Fibroblast of lung (primary cell): ENCODE results near the gene KRTAP12-4. TPM values are rescaled to one million over a fixed set of nuclear protein-coding genes. Genes with fewer than 3 reads are reported as not detected.

ENCODE experiments used
- DNase-seq, 2 donors: peaks; one replicate each; pipeline versions ENCODE4 v3.0.0 to v3.0.0-alpha.2; 2010; ENCODE audit warnings: low read depth in 2 of 2
- H2AFZ ChIP-seq: 2 replicates; pipeline ENCODE4 v1.5.1; 2012; ENCODE audit warnings: low read length, control low read depth, inconsistent platforms
- H3K27ac ChIP-seq: 2 replicates; pipeline ENCODE4 v1.5.1; 2011; ENCODE audit warnings: low read length, control low read depth; ENCODE audit not compliant: insufficient read depth
- H3K27me3 ChIP-seq: 2 replicates; pipeline ENCODE4 v1.5.1; 2011; ENCODE audit warnings: mild to moderate bottlenecking, low read length; ENCODE audit not compliant: control insufficient read depth, insufficient read depth
- H3K36me3 ChIP-seq: 2 replicates; pipeline ENCODE4 v1.5.1; 2011; ENCODE audit warnings: low read length; ENCODE audit not compliant: control insufficient read depth, insufficient read depth
- H3K4me1 ChIP-seq: 2 replicates; pipeline ENCODE4 v1.5.1; 2011; ENCODE audit warnings: low read length; ENCODE audit not compliant: control insufficient read depth, insufficient read depth; ENCODE audit errors: extremely low read depth
- H3K4me2 ChIP-seq: 2 replicates; pipeline ENCODE4 v1.5.1; 2011; ENCODE audit warnings: low read length, control low read depth; ENCODE audit not compliant: insufficient read depth; ENCODE audit errors: extremely low read depth
- H3K4me3 ChIP-seq, 4 experiments: fragments of 200-600 bp in 1 of 4; sonication (generic) in 1 of 4; replicated peaks in 1 of 4; 2 replicates each; pipeline ENCODE4 v1.5.1; 2011 to 2016; ENCODE audit warnings: low read length in 4 of 4, low read depth in 3 of 4, mild to moderate bottlenecking in 3 of 4, control low read depth in 2 of 4, inconsistent platforms in 1 of 4, mixed read lengths in 1 of 4; ENCODE audit not compliant: insufficient read depth in 1 of 4; ENCODE audit errors: control extremely low read depth in 1 of 4
- H3K79me2 ChIP-seq: 2 replicates; pipeline ENCODE4 v1.5.1; 2012; ENCODE audit warnings: mild to moderate bottlenecking, low read length, inconsistent platforms; ENCODE audit not compliant: control insufficient read depth, insufficient read depth
- H3K9ac ChIP-seq: 2 replicates; pipeline ENCODE4 v1.5.1; 2011; ENCODE audit warnings: mild to moderate bottlenecking, low read length, control low read depth; ENCODE audit not compliant: insufficient read depth
- H3K9me3 ChIP-seq: 2 replicates; pipeline ENCODE4 v1.5.1; 2012; ENCODE audit warnings: low read depth, low read length; ENCODE audit not compliant: control insufficient read depth, insufficient read depth
- H4K20me1 ChIP-seq: 2 replicates; pipeline ENCODE4 v1.5.1; 2011; ENCODE audit warnings: low read length; ENCODE audit not compliant: control insufficient read depth, insufficient read depth; ENCODE audit errors: extremely low read depth
- EZH2 ChIP-seq: IDR thresholded peaks from 2 replicates; pipeline ENCODE4 v1.5.1; 2012; ENCODE audit warnings: low read length, control low read depth, mild to moderate bottlenecking; ENCODE audit errors: missing control alignments
- polyA plus RNA-seq, 2 donors: library from polyadenylated mRNA; depleted of rRNA in 1 of 2; stranded (reverse) in 1 of 2; unstranded in 1 of 2; fragments of >200 nt; gene quantifications; 2 replicates each; pipeline ENCODE4 v1.2.1, GENCODE V29; 2011 to 2012; ENCODE audit warnings: missing spikeins in 1 of 2
- total RNA-seq: library from RNA; depleted of rRNA; stranded (reverse); fragments of >200 nt; gene quantifications from 2 replicates; pipeline ENCODE4 v1.2.1, GENCODE V29; 2014
- TF ChIP-seq, protein P1 (sequence below), 2 donors: IDR thresholded peaks in 1 of 2; conservative IDR thresholded peaks in 1 of 2; 1 replicate in 1 of 2; 2 replicates in 1 of 2; pipeline ENCODE4 v1.5.1; 2011 to 2012; ENCODE audit warnings: low read length in 2 of 2, control low read depth in 1 of 2, inconsistent platforms in 1 of 2, low read depth in 1 of 2, mild to moderate bottlenecking in 1 of 2

The KRTAP12-4 gene
- total and polyA plus RNA-seq, 2 donors (not counting 1 experiment from before 2014, with no cell fraction given) = not detected

GRCh38 chr21:44623575-44623974 lies 30.9 kb downstream of the KRTAP12-4 start:
- H4K20me1 ChIP-seq = no peaks in the 10 kb centered on the region
- H3K79me2 ChIP-seq = no peaks in the 10 kb centered on the region
- no peak overlapping the region for H3K4me3 ChIP-seq
- no peak overlapping the region for H3K4me2 ChIP-seq
- no peaks in the 10 kb centered on the region for H3K27me3 ChIP-seq
- H3K27ac ChIP-seq = no peak overlapping the region
- DNase-seq = no peak
- no peaks in the 10 kb centered on the region for H3K36me3 ChIP-seq
- H3K9me3 ChIP-seq = no peaks in the 10 kb centered on the region
- no peak overlapping the region for H3K9ac ChIP-seq
- H3K4me1 ChIP-seq = no peaks in the 10 kb centered on the region
- H2AFZ ChIP-seq = no peak overlapping the region
- TF ChIP-seq, protein P1, sequence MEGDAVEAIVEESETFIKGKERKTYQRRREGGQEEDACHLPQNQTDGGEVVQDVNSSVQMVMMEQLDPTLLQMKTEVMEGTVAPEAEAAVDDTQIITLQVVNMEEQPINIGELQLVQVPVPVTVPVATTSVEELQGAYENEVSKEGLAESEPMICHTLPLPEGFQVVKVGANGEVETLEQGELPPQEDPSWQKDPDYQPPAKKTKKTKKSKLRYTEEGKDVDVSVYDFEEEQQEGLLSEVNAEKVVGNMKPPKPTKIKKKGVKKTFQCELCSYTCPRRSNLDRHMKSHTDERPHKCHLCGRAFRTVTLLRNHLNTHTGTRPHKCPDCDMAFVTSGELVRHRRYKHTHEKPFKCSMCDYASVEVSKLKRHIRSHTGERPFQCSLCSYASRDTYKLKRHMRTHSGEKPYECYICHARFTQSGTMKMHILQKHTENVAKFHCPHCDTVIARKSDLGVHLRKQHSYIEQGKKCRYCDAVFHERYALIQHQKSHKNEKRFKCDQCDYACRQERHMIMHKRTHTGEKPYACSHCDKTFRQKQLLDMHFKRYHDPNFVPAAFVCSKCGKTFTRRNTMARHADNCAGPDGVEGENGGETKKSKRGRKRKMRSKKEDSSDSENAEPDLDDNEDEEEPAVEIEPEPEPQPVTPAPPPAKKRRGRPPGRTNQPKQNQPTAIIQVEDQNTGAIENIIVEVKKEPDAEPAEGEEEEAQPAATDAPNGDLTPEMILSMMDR (conservative IDR thresholded peaks at IDR 0.05 in 1 of 2, IDR thresholded peaks at IDR 0.05 in 1 of 2; ENCODE audit: low read depth in 1 of 2, low read length in 2 of 2) = no peak
- no peak for TF ChIP-seq EZH2

DNA sequence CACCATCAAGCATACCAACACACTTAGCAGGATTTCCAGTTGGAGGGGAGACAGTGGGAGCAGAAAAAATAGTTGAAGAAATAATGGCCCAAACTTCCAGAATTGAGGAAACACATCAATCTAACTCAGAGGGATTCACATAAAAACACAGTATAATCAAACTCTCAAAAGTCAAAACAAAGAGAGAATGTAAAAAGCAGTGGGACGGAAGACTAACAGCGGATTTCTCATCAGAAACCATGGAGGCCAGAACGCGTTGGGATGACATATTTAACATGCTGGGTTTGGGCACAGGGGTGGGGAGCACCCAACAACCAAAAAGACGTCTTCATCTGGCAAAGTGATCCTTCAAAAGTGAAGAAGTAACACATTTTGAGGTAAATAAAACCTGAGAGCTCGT lies 34.6 kb downstream of the KRTAP12-4 start:
- Histone ChIP-seq H3K79me2 (no peaks in the 10 kb centered on the region), H3K4me2 (no peak overlapping the region), H3K4me3 (no peak overlapping the region), H2AFZ (no peak overlapping the region), H3K27me3 (no peaks in the 10 kb centered on the region), H3K9ac (no peak overlapping the region), H4K20me1 (no peaks in the 10 kb centered on the region), H3K36me3 (no peaks in the 10 kb centered on the region), H3K9me3 (no peaks in the 10 kb centered on the region), H3K4me1 (no peaks in the 10 kb centered on the region), H3K27ac (no peak overlapping the region)
- TF ChIP-seq, protein P1 (conservative IDR thresholded peaks at IDR 0.05 in 1 of 2, IDR thresholded peaks at IDR 0.05 in 1 of 2; ENCODE audit: low read depth in 1 of 2, low read length in 2 of 2) = no peak
- no peak for TF ChIP-seq EZH2
- DNase-seq = no peak

DNA sequence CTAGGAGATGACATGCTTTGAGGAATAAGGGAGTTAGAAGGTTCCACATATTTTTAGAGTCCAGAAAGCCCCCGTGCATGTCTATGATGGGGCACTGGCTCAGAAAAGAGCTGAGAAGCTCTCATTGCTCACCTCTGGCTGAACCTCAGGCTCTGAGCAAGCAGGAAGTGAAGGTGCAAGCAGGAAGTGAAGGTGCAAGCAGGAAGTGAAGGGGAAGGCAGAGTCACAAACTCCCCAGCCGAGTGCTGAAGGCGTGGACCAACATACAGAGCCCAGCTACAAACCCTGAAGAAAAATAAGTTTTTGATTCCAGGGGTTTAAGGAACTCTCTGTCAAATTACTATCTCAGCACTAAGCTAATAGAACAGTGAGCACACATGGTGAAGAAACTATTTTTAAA lies 35.5 kb downstream of the KRTAP12-4 start:
- H3K27ac ChIP-seq = no peak overlapping the region
- TF ChIP-seq, protein P1 (conservative IDR thresholded peaks at IDR 0.05 in 1 of 2, IDR thresholded peaks at IDR 0.05 in 1 of 2; ENCODE audit: low read depth in 1 of 2, low read length in 2 of 2) = no peak
- TF ChIP-seq EZH2 = no peak
- H3K9me3 ChIP-seq = no peaks in the 10 kb centered on the region
- H3K36me3 ChIP-seq = no peaks in the 10 kb centered on the region
- no peaks in the 10 kb centered on the region for H4K20me1 ChIP-seq
- no peak for DNase-seq
- no peaks in the 10 kb centered on the region for H3K27me3 ChIP-seq
- H3K9ac ChIP-seq = no peak overlapping the region
- no peaks in the 10 kb centered on the region for H3K79me2 ChIP-seq
- H3K4me2 ChIP-seq = no peak overlapping the region
- H3K4me3 ChIP-seq = no peak overlapping the region
- H2AFZ ChIP-seq = no peak overlapping the region
- no peaks in the 10 kb centered on the region for H3K4me1 ChIP-seq
